GM13977 (cell line): Measurements from ENCODE around the gene SORD.

Experiments used
- DNase-seq: peaks from one replicate; pipeline ENCODE4 v3.0.0; 2012; ENCODE audit warnings: low spot score
- in situ Hi-C: fragments of 300-500 bp; cut with MboI; formaldehyde crosslinking; loops from one replicate; pipeline ENCODE4 v1.12.0; 2022; ENCODE audit warnings: low sequenced_read_pairs, low pct_unique_long_range_greater_than_20kb, mixed read lengths, inconsistent platforms; ENCODE audit not compliant: unreplicated experiment
- TF ChIP-seq, protein P1 (sequence below): IDR thresholded peaks from 2 replicates; pipeline ENCODE4 v1.5.1; 2012; ENCODE audit warnings: mild to moderate bottlenecking, control low read depth; ENCODE audit not compliant: insufficient read depth; ENCODE audit errors: extremely low read depth, missing control alignments

The SORD gene

DNA sequence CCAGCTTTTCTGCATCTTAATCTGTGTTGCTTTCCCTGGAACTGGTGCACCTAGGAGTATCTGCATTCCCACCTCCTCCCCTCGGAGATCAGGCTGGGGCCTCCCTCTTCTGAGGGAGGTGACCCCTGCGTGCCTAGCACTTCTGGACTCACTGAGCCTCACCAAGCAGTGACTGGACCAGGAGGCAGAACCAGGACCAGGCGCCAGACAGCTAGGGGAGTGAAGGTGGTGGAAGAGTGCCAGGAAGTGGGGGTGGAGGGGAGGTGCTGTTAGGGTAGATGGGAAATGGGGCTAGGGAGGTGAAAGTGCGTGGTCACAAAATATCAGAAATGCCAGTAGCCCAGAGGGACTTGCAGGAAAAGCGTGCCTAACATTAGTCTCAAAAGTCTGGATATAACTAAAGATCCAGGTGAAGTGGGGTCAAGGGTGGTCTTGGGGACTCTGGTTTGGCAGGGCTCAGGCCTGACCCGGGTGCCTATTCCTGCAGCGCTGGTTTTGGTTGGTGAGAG, 92.4 kb downstream of the SORD start:
- TF ChIP-seq, protein P1, sequence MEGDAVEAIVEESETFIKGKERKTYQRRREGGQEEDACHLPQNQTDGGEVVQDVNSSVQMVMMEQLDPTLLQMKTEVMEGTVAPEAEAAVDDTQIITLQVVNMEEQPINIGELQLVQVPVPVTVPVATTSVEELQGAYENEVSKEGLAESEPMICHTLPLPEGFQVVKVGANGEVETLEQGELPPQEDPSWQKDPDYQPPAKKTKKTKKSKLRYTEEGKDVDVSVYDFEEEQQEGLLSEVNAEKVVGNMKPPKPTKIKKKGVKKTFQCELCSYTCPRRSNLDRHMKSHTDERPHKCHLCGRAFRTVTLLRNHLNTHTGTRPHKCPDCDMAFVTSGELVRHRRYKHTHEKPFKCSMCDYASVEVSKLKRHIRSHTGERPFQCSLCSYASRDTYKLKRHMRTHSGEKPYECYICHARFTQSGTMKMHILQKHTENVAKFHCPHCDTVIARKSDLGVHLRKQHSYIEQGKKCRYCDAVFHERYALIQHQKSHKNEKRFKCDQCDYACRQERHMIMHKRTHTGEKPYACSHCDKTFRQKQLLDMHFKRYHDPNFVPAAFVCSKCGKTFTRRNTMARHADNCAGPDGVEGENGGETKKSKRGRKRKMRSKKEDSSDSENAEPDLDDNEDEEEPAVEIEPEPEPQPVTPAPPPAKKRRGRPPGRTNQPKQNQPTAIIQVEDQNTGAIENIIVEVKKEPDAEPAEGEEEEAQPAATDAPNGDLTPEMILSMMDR, result no peak
- no peak for DNase-seq
- in situ Hi-C loops, result no loop called here

DNA sequence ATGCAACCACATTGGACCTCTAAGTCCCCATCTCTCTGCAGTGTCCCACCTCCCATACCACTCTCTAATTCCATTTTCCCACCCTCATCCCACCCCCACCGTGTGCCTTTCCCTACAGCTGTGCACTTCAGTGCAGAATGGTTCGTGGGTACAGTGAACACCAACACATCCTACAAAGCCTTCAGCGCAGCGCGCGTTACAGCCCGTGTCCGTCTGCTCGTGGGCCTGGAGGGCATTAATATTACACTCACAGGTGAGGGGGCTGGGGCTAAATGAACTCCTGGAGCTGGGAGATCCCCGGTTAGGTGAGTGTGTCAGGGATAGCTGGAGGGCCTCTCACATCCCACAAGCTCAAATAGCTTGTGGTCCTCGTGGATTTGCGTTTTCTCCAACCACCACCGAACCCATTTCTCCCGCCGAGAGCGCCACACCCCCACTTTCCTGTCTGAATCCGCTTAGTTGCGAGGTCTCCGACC, 93.0 kb downstream of the SORD start:
- DNase-seq, result no peak
- in situ Hi-C loops, result no loop called here
- TF ChIP-seq, protein P1, result no peak

DNA sequence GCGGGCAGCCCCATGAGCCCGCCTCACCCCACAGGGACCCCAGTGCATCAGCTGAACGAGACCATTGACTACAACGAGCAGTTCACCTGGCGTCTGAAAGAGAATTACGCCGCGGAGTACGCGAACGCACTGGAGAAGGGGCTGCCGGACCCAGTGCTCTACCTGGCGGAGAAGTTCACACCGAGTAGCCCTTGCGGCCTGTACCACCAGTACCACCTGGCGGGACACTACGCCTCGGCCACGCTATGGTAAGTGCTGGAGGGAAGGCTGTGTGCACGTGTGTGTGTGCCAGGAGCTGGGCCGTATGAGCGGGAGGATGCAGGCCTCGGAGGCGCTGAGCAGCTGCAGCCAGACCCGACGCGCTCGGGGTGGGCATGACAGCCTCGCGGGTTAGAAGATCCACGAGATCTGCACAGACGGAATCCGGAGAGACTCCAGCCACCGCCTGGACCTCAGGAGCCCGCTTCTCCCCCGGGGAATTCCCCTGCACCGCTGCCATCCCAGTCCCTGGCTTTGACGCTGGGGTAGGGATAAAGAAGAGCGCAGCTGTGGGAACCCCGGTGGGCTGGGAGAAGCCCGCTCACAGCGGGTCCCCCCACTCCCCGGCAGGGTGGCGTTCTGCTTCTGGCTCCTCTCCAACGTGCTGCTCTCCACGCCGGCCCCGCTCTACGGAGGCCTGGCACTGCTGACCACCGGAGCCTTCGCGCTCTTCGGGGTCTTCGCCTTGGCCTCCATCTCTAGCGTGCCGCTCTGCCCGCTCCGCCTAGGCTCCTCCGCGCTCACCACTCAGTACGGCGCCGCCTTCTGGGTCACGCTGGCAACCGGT, 93.7 kb downstream of the SORD start:
- TF ChIP-seq, protein P1, result peak; percentile 1
- in situ Hi-C loops, result no loop called here
- DNase-seq, result no peak

DNA sequence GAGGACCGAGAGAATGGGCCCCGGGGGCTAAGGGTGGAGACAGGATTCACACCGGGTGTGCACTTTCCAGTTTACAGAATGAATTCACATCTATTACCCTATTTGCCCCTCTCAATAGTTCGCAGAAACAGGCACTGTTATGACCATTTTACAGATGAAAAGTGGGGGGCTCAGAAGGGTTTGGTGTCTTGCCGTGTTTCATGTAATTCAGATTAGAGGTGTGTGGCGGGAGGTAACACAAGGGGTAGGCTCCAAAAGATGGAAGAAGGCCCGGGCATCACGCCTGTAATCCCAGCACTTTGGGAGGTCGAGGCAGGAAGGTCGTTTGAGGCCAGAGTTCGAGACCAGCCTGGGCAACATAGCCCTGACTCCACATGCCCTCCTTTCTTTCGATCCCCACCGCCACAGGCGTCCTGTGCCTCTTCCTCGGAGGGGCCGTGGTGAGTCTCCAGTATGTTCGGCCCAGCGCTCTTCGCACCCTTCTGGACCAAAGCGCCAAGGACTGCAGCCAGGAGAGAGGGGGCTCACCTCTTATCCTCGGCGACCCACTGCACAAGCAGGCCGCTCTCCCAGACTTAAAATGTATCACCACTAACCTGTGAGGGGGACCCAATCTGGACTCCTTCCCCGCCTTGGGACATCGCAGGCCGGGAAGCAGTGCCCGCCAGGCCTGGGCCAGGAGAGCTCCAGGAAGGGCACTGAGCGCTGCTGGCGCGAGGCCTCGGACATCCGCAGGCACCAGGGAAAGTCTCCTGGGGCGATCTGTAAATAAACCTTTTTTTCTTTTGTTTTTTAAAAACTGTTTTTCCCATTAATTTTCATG, 94.5 kb downstream of the SORD start:
- DNase-seq, result no peak
- TF ChIP-seq, protein P1, result no peak
- in situ Hi-C loops, result no loop called here

DNA sequence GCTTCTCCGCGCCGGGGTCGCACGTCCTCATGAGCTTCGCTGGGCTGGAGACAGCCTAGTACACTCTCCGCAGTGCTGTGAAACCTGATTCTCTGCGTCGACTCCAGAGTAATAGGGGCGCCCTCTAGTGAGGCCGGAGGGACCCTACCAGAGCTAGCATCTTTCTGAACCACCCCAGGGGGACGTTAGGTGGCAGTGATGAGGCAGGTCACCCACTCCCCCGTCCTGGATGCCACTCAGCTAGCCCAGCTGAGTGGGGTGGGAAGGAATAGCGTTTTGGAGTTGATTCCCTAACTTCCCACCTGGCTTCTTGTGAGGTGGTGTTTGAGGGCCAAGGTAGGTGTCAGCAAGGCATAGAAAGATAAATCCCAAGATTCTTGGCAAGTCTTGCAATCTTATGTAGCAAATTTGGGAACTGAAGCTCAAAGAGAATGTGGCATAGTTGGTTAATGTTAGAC, 95.2 kb downstream of the SORD start:
- TF ChIP-seq, protein P1, result peak; percentile 99
- peak; percentile 93 for DNase-seq
- in situ Hi-C loops, result no loop called here

DNA sequence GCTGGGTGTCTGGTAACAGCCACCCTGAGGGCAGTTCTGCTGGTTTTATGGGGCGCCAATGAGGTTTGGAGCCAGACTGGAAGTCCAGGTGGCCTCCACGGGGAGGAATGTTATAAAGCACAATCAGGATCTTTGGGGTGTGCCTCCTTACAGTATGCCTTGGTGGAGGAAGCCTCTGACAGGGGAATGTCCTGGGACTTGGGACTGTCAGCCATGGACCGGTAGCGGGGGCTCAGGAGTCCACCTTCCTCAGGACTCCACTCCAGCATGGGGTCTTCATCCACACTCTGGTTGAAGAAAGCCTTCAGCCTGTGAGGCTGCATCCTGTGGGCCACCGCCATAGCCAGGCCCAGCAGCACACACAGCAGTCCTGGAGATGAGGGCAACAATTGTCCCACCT, 96.0 kb downstream of the SORD start:
- in situ Hi-C loops, result no loop called here
- no peak for DNase-seq
- TF ChIP-seq, protein P1, result no peak
